GM18909 (cell line): ENCODE data around the gene SH3RF3.

Experiments used
- ATAC-seq: cut with Tn5 transposase; IDR thresholded peaks from one replicate; pipeline ENCODE4 v1.9.1; 2021; ENCODE audit warnings: mild to moderate bottlenecking; ENCODE audit not compliant: unreplicated experiment, poor library complexity

Gene SH3RF3

GRCh38 chr2:109255654-109256053 is 126.6 kb downstream of the SH3RF3 start:
- ATAC-seq, result no peak

GRCh38 chr2:109256111-109256510 is 127.1 kb downstream of the SH3RF3 start:
- ATAC-seq, result no peak

DNA sequence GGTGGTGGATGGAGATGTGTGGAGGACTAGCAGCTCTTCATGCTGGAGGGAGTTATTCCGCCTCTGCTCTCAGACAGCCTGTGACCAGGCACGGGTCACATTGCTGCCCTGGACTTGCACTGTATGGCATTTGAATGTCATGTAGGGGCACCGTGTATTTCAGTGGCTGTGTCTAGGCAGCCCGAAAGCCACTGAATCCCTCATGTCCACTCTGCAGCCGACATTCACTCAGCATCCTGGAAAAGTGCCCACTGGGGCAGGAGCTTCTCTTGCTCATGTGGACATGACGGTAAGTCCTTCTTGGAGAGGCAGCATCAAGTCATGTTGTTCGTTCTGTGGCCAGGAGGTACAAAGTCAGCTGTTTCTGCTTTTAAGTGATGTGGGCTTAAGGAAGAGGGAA is 127.9 kb downstream of the SH3RF3 start:
- ATAC-seq, result no peak

DNA sequence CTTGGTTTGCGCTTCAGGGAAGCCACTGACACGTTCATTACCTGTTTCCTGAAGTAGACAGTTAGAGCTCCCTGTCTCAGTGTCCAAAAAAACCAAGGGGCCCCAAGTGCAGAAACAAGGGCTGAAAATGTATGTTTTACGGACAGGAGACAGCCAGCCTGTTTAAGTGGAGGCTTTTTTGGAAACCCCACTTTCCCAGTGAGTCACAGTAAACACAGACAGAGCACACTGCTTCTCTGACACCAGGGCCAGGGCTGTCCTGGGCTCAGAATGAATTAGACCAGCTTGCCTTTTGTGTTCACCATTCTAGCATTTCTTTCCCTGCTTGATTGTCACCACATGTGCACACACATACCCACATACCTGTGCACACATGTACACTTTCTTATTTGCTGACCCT is 128.6 kb downstream of the SH3RF3 start:
- ATAC-seq, result no peak

DNA sequence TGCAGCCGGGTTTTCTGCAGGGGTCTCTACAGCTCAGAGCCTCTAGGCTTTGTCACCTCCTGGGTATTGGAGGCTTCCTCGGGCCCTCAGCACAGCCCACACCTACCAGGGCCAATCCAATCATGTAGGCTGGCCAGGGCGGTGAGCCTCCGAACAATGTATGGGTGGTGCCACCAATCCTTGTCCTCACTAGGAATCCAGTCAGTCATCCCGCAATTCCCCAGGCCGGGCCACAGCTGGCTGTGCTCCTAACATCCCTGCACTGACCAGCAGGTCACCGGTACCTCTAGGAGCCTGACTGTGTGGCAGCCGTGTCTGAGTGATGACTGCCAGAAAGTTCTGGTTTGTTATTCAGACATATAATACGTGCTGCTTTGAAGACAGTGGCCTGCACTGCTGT is 129.4 kb downstream of the SH3RF3 start:
- ATAC-seq, result no peak

GRCh38 chr2:109258905-109259540 is 130.0 kb downstream of the SH3RF3 start:
- ATAC-seq, result no peak

- no peak for ATAC-seq
Observed at GRCh38 chr2:109259671-109260070, 130.7 kb downstream of the SH3RF3 start.

- no peak for ATAC-seq
Observed at GRCh38 chr2:109260116-109260855, 131.3 kb downstream of the SH3RF3 start.

GRCh38 chr2:109260886-109261700 is 132.1 kb downstream of the SH3RF3 start:
- ATAC-seq, result no peak

DNA sequence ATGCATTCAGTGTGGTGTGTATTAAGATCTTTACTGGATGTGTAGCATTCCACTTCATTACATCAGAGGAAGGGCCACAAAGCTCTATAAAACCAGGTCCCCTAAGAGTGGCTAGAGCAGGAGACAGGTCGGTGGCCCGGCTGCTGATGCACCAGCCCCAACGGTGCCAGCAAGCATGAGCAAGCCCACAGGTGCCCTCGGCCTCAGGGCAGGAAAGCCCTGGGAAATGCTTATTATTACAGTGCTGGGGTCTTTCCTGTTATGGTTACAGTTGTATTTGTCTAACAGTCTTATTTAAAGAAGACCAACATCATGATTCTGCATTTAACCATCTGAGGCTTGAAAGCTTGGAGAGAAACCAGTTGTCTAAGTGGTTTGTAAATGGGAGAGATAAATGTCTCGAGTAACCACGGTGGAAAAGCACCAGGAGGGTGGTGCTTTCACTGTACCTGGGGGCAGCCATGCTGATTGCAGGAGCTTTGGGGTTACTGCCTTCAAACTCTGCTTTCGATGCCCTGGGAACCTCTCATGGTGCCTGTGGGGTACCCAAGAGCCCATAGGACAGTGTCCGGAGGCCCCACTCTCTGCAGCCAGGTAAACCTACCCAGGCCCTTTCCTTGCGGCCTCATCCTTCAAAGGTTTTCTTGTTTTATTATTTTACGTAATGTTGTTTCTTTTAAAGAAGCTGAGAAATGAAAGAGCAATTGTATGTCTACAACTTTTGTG is 133.1 kb downstream of the SH3RF3 start:
- no peak for ATAC-seq

DNA sequence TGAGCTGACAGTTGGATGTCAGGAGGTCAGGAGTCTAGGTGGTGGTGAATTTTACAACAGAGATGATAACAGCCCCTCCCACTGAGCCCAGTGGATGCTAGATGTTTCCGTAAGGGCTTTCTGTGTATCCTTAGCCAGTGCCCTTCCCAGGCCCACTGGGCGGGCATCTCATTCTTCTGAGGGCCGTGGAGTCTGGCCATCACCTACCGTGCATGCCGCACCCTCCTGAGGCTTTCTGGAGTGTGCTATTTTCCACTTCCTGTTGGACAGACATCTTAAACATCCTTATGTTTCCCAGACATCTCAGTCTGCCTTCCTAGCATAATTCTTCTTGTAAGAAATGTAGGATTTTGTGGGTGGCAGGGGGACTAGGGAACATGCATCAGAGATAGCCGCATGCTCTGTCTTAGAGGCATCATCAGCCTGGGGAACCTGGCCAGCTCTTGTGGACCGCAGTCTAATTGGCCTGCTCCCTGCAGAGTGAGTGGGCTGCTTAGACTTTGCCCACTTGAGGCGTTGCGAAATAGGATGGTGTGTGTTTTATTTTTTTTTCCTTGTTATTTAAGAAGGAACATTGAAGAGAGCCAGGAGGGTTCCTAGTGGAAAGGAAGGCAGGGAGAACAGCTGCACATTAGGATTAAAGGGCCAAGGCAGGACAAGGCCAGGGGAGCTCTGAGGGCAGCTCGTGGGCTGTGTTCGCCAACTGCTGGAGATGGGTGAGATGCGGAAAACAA is 135.8 kb downstream of the SH3RF3 start:
- ATAC-seq, result no peak

DNA sequence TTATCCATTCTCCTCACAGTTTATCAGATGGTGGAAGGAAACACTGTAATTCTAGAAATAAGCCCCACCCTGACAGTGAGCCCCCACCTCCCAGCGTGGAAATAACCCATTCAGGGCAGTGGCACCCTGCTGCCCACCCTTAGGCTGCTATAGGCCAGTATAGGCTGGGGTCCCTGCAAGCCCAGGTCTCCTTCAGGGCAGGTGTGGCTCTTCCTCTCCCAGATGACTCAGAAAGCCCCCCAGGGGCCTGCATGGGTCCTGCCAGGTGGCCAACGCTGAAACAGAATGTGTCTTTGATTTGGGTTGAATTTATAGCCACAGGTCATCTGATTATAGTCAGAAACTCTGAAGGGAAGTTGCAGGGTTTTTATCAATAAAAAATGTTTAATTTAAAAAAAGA is 136.4 kb downstream of the SH3RF3 start:
- ATAC-seq, result no peak

DNA sequence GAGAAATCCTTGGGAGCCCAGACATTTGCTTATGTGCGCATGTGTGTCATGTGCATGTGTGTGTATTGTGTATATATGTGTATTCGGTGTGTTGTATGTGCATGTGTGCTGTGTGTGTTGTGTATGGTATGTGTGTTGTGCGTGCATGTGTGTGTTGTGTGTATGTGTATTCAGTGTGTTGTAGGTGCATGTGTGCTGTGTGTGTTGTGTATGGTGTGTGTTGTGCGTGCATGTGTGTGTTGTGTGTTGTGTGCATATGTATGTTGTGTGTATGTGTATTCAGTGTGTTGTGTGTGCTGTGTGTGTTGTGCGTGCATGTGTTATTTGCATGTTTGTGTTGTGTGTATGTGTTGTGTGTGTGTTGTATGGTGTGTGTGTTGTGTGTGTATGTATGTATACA is 136.9 kb downstream of the SH3RF3 start:
- ATAC-seq, result no peak

DNA sequence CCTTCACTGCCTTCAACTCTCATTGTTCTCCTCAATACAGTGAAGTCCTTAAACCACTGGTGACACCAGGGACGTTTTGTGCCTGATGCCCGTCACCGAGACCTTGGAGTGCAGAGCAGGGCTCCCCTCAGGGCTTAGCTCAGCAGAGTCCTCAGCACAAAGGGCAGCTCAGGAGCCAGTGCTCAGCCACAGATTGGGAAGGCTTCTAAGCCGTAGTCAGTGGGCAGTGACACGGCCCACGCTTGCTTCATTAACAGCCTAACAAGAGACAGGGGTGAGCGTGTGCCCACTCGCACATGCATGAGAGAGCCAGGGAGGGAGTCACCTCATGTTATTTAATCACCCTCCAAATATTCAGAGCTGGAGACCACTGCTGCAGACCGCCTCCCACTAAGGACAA is 137.5 kb downstream of the SH3RF3 start:
- no peak for ATAC-seq

DNA sequence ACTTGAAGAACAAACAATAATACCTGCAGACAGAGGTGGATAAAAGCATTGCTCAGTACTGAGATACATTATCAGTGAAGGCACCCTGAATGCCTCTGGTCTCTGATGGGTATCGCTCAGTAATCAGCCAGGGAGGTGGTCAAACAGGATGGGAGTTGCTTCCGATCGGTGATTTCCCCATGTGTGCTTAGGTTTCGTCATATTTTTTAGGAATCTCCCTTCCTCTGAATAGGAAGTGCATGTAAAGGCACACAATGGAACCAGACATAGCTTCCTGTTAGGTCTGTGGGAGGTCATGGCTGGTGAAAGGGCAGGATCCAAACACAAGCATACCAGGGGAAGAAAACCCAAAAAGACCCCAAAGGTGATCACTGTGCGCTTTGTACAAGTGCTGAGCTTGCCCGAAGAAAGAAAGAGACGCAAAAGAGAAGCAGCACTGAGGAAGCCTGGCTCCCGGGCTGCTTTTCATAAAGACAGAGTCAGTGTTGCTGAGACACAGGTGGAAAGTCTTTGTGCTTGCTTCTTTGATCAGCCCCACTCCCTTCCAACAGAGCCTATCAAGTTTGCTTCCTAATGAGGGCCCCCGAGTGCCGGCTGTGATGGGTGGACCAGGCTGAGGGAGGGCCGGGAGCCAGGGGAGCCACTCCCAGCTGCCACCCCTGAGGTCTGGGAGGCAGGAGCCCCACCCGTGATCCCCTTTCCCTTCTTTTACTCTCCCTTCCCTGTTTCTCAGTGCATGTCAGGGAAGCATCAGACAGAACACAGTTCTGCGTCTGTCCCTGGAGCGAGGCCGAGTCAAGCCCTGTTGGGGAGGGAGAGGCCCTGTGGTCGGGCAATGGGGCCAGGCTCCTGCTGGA is 138.2 kb downstream of the SH3RF3 start:
- no peak for ATAC-seq

DNA sequence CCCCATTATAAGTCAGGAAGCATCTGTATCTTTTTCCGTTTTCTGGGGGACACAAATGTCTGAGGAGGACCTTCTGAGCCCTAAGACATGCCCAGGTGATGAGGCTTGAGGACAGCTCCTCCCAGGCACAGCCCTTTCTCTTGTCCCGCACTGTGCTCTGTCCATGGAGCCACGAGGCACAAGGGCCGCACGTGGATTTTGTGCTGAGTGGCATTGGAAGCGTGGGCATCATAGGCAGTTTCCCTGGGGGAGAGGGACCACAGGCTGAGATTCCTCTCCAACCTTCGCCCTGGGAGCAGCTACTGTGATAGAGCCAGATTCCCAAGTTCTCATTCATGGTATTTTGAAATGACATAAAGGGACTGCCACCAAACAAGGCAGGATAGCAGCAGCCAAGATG is 139.9 kb downstream of the SH3RF3 start:
- ATAC-seq, result no peak

- no peak for ATAC-seq
Observed at GRCh38 chr2:109269706-109270504, 140.9 kb downstream of the SH3RF3 start.
